SU-DHL-6 (cell line): ENCODE data around the gene PTTG1IP.

Experiments used
- H2AFZ ChIP-seq: fragments of 200-600 bp; sonication (generic); 2 replicates; pipeline ENCODE4 v1.6.1; 2014; ENCODE audit warnings: low read depth, mild to moderate bottlenecking, moderate library complexity, mixed read lengths, antibody characterized with exemption, low read length; ENCODE audit not compliant: severe bottlenecking
- H3F3A ChIP-seq: fragments of 200-600 bp; shearing (Covaris generic); 2 replicates; pipeline ENCODE4 v1.6.0; 2016; ENCODE audit warnings: antibody characterized with exemption, mild to moderate bottlenecking; ENCODE audit not compliant: insufficient read depth
- H3K27ac ChIP-seq: fragments of 200-600 bp; sonication (generic); 2 replicates; pipeline ENCODE4 v1.5.1; 2016; ENCODE audit warnings: low read depth, mild to moderate bottlenecking, low read length, moderate library complexity, mixed read lengths
- H3K27me3 ChIP-seq: fragments of 200-600 bp; sonication (generic), shearing (Covaris generic); 2 replicates; pipeline ENCODE4 v1.6.0; 2014; ENCODE audit warnings: mild to moderate bottlenecking, low read length
- H3K36me3 ChIP-seq: fragments of 200-600 bp; sonication (generic); 2 replicates; pipeline ENCODE4 v1.6.1; 2014; ENCODE audit warnings: mild to moderate bottlenecking, low read length, mixed read lengths
- H3K4me2 ChIP-seq: fragments of 300-600, 200-600 bp; shearing (Covaris generic), sonication (generic); 2 replicates; pipeline ENCODE4 v1.6.0; 2014; ENCODE audit warnings: low read length, low read depth, mild to moderate bottlenecking; ENCODE audit not compliant: poor library complexity, severe bottlenecking
- H3K4me3 ChIP-seq: fragments of 200-600 bp; sonication (generic); 2 replicates; pipeline ENCODE4 v1.5.1; 2014; ENCODE audit warnings: antibody characterized with exemption, low read length, mild to moderate bottlenecking, mixed read lengths; ENCODE audit not compliant: insufficient read depth, poor library complexity, severe bottlenecking
- H3K79me2 ChIP-seq: fragments of 200-600 bp; sonication (generic); 2 replicates; pipeline ENCODE4 v1.6.1; 2014; ENCODE audit warnings: mild to moderate bottlenecking, low read length, moderate library complexity; ENCODE audit not compliant: insufficient read depth
- H3K9ac ChIP-seq: fragments of 200-600 bp; sonication (generic); 2 replicates; pipeline ENCODE4 v1.7.0; 2014; ENCODE audit warnings: mild to moderate bottlenecking, low read length
- H3K9me2 ChIP-seq: fragments of 200-600 bp; sonication (generic); replicated peaks from 2 replicates; pipeline ENCODE4 v1.6.1; 2014; ENCODE audit warnings: low read length; ENCODE audit not compliant: insufficient read depth
- H3K9me3 ChIP-seq: fragments of 200-600 bp; sonication (generic); 2 replicates; pipeline ENCODE4 v1.6.1; 2014; ENCODE audit warnings: low read length, mixed read lengths; ENCODE audit not compliant: insufficient read depth
- H4K20me1 ChIP-seq: fragments of 200-600 bp; sonication (generic); 2 replicates; pipeline ENCODE4 v1.6.1; 2014; ENCODE audit warnings: low read depth, mild to moderate bottlenecking, antibody characterized with exemption, low read length, moderate library complexity, mixed read lengths
- CTCF ChIP-seq: fragments of 200-600 bp; sonication (generic); IDR thresholded peaks from one replicate; pipeline ENCODE4 v1.5.1; 2017; ENCODE audit warnings: antibody characterized with exemption, mild to moderate bottlenecking, low read length, moderate library complexity; ENCODE audit not compliant: insufficient read depth, poor library complexity, severe bottlenecking
- EZH2phosphoT487 ChIP-seq: fragments of 200-600 bp; sonication (generic), shearing (Covaris generic); conservative IDR thresholded peaks from 2 replicates; pipeline ENCODE4 v1.6.1; 2018; ENCODE audit warnings: mild to moderate bottlenecking, antibody characterized with exemption, low read length, moderate library complexity, mixed read lengths

Gene PTTG1IP

GRCh38 chr21:44857127-44857892 lies 16.2 kb downstream of the PTTG1IP start:
- no peaks in the 10 kb centered on the region for H3F3A ChIP-seq
- H3K9ac ChIP-seq, result no peak overlapping the region
- H3K4me3 ChIP-seq, result no peak overlapping the region
- H3K79me2 ChIP-seq, result no peaks in the 10 kb centered on the region
- no peaks in the 10 kb centered on the region for H3K9me3 ChIP-seq
- H3K4me2 ChIP-seq, result no peak overlapping the region
- TF ChIP-seq EZH2phosphoT487 (no peak), CTCF (no peak)
- no peak overlapping the region for H3K27ac ChIP-seq
- H2AFZ ChIP-seq, result no peak overlapping the region
- H4K20me1 ChIP-seq, result no peaks in the 10 kb centered on the region
- no peaks in the 10 kb centered on the region for H3K36me3 ChIP-seq
- no peaks in the 10 kb centered on the region for H3K9me2 ChIP-seq
- H3K27me3 ChIP-seq, result no peaks in the 10 kb centered on the region

- no peak overlapping the region for H3K27ac ChIP-seq
- no peaks in the 10 kb centered on the region for H3K79me2 ChIP-seq
These were observed 17.4 kb downstream of the PTTG1IP start for GRCh38 chr21:44856131-44856530.

GRCh38 chr21:44855572-44855971 lies 17.9 kb downstream of the PTTG1IP start:
- Histone ChIP-seq H4K20me1 (no peaks in the 10 kb centered on the region), H3K79me2 (no peaks in the 10 kb centered on the region), H3K27ac (no peak overlapping the region)

More at GRCh38 chr21:44856131-44856530, 17.4 kb downstream of the PTTG1IP start:
- no peaks in the 10 kb centered on the region for H3K9me2 ChIP-seq
- no peak for TF ChIP-seq EZH2phosphoT487
- TF ChIP-seq CTCF, result no peak
- H3F3A ChIP-seq, result no peaks in the 10 kb centered on the region
- no peak overlapping the region for H3K9ac ChIP-seq
- H3K9me3 ChIP-seq, result no peaks in the 10 kb centered on the region
- no peak overlapping the region for H3K4me3 ChIP-seq
- H4K20me1 ChIP-seq, result no peaks in the 10 kb centered on the region
- H3K4me2 ChIP-seq, result no peak overlapping the region
- peaks cover under 1% of the 10 kb centered on the region; the same call in 1 of the 2 replicates for H3K36me3 ChIP-seq
- no peak overlapping the region for H2AFZ ChIP-seq
- no peaks in the 10 kb centered on the region for H3K27me3 ChIP-seq

More at GRCh38 chr21:44855572-44855971, 17.9 kb downstream of the PTTG1IP start:
- Histone ChIP-seq H3K4me2 (no peak overlapping the region), H3K27me3 (no peaks in the 10 kb centered on the region), H3K4me3 (no peak overlapping the region), H3K9me2 (no peaks in the 10 kb centered on the region), H3K9ac (no peak overlapping the region), H2AFZ (no peak overlapping the region), H3K36me3 (peaks cover 5% of the 10 kb centered on the region; the same call in 1 of the 2 replicates), H3F3A (no peaks in the 10 kb centered on the region), H3K9me3 (no peaks in the 10 kb centered on the region)
- TF ChIP-seq CTCF, result no peak
